GDM1 (cell line): Measurements from ENCODE around the gene HOXD3.

Source experiments
- DNase-seq: peaks from one replicate; lab custom pipeline; 2025; lab: John Stamatoyannopoulos, UW

HOXD3 gene

DNA sequence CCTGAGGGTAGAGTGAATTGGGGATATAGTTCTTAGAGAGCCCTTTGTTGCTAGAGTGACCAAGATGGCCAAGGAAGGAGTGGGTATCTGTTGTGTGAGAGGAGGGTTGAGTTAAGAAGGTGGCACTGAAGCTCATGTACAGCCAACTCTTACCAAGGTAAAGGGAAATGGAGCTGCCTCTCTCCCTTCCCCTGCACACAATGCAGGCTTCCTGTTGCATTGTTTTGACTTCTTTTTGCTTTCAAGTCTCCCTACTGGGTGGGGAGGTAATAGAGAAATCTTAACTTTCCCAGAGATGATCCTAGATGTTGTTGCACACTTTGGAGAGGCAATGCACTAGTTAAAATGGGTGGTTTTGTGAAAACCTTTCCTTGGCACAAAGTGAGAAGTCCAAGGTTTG, 55.2 kb downstream of the HOXD3 start:
- no peak for DNase-seq

DNA sequence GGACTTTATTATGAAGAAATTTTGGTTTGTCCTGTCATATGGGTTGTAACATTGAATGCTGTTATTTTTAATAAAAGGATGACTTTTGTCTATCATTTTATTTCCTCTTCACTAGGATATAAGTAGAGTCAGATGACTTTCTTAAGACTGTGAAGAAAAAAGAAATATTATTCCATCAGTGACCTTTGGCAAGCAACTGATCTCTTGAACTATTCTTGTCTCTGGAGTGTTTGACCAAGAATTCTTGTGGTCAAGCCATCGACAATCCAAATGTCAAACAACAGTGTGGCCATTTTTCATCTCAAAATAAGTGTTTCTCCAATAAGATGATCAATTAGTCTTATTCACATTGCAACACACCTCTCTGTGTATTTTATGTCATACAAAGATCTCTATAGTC, 56.3 kb downstream of the HOXD3 start:
- DNase-seq = no peak
